Suppressor macrophage (primary cell): ENCODE measurements around the gene CREB5.
"Not testable (repeated sequence)": the region's sequence is repeated elsewhere in the genome, so short reads cannot be mapped to it uniquely, and the experiment has no call there.

Source experiments
- DNase-seq, 4 experiments: peaks; one replicate each; pipeline ENCODE4 v3.0.0-alpha.2; 2020 to 2022

Gene CREB5

DNA sequence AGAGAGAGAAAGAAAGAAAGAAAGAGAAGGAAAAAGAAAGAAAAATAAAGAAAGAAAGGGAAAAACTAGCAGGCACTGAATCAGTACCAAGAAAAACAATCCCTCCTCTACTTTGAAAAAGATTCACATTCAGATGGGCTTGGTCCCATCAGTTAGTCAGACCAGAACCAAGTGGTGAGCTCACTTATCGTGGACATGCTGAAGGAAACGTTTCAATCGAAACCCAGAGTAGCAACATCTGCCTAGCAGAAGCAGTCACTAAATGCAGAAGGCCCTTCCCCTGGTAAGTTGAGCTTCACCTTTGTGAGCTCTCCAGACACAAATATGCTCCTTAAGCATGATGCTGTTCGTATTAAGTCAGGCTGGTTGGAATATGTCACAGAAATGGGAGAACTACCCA is 378.1 kb downstream of the CREB5 start:
- DNase-seq: no peak

DNA sequence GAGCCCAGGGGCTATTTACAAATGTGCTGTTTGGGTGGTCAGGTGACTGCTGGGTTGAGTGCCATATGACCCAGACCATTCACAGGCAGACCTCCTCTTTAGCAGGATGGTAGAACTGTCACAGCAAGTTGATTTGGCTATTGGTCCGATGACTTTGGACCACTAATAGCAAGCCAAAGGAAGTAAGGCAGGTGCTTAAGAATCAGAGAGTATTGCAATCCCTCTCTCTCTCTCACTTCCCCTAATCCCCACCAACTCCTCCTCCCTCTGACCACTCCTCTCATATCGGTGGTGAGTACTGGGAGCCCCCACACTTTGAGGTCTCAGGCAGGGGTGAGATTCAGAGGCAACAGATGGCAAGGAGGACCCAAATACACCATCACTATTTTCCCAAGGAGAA is 380.5 kb downstream of the CREB5 start:
- DNase-seq: no peak

DNA sequence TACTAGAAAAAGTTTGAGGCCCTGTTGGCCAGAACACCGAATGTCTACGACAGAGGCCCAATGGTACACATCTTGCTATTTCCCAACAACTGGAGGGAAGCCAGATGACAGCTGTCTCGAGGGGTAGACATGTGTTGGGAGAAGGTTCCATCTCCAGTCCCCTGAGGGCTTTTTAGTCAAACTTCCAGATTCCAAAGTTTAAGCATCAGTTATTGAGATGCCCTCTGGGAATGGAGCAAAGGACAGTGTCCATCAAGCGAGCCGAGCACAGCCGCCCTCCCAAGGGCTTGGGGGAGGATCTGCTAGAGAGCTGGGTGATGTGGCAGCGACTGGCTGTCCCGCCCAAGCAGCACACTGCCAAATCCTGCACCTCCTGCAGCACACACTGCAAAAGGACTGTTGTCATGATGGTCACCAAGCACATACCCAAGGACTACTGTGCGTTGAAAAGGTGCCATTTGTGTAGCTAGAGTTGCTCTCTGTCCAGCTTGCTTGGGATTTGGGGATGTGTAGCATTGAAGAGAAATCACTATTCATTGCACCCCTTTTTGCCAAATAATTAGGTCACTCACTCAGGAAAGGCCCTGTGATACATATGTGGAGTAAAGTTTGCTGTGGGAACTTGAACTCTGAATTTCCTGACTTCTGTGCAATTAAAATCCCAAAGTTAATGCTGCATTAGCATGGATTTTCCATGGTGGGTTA is 381.2 kb downstream of the CREB5 start:
- no peak for DNase-seq

DNA sequence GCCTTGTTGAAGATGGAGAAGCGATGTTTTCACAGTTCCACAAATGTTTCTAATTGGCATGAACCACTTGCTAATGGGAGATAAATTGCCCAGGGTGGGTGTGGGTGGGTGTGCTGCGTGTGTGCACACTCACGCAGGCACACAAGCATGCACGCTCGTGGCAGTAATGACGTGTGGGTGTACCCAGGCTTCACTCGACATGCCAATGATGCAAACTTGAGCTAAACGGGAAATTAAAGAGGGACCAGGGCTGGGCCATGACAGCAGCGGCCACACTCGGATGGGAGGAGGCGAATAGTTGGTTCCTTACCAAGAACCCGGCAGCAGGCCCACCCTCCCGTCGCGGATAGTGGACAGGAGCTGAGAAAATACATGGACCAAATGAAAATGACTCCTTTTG is 386.0 kb downstream of the CREB5 start:
- no peak for DNase-seq

DNA sequence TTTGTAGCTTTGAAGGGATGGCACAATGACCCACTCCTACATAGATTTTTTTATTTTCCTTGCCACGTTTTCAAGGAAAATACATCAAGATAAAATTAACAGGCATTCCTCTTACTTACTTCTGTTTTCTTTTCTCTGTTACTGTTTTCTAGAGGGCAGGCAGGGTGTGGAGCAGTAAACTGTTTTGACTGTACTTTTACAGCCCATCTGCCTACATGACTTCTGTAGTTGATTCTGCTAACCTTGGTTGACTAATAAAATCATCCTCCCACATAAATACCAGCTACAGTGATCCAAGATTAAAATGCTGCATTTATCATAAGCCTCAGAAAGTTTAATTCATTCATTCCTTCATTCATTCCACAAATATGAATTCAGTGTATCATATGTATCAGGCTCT is 387.3 kb downstream of the CREB5 start:
- peak in 2 of 4 experiments; percentile 19 to 20 for DNase-seq

DNA sequence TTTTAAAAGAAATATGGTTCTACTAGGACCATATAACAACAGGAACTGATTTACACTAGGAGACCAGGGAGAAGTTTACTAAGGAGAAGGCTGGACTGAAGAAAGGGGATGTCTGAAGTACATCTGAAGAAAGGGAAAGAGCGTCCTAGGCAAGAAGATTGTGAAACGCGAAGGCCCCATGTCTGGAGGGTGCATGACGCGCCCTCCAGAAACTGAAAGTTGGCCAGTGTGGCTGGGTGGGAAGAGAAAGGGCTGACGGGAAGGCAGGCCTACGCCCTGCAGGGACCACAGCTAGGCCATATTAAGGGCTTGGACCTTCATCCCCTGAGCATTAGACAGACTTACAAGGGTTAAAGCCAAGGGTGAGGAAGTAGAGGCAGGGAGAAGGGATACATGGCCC is 387.8 kb downstream of the CREB5 start:
- DNase-seq: peak; percentile 85 to 93 (median 90)

DNA sequence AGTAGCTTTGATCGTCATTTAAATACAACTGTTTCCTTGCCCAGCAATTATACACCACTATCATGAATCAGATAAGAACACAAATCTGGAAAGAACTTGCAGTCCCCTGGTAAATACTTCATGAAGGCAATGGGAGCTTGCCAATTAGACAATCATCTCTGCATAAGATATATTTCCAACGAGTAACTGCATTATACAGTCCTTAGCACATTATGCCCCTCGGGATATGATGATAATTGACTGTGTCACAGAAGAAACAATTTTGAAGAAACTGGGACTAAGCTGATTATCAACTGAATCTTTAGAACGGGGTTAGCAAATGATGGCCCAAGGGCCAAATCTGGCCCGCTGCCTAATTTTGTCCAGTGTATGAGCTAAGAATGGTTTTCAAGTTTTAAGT is 390.1 kb downstream of the CREB5 start:
- DNase-seq: no peak

DNA sequence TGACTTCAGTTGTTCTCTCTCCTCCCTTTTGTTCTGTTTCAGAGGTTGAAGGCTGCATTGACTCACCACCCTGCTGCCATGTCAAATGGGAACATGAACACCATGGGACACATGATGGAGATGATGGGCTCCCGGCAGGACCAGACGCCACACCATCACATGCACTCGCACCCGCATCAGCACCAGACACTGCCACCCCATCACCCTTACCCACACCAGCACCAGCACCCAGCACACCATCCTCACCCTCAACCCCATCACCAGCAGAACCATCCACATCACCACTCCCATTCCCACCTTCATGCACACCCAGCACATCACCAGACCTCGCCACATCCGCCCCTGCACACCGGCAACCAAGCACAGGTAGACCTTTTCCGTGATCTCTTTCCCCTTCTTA is 391.8 kb downstream of the CREB5 start:
- DNase-seq: no peak

DNA sequence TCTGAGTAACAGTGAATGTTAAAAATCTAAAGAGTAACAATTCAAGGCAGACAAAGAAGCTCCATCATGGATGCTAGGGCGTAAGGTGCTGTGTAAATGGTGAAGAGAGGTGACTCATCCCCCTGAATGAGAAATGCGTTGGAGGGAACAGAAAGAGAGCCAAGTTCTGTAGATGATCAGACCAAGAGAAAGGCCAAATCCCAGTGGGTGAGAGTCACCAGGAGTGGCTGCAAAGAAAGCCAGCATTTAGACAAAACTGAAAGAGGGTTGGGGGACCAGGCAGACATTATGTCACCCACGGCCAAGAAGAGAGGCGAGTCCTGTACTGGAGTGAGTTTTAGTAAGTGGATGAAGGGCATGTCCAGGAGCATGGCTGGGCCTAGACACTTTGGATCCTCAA is 392.7 kb downstream of the CREB5 start:
- no peak for DNase-seq

DNA sequence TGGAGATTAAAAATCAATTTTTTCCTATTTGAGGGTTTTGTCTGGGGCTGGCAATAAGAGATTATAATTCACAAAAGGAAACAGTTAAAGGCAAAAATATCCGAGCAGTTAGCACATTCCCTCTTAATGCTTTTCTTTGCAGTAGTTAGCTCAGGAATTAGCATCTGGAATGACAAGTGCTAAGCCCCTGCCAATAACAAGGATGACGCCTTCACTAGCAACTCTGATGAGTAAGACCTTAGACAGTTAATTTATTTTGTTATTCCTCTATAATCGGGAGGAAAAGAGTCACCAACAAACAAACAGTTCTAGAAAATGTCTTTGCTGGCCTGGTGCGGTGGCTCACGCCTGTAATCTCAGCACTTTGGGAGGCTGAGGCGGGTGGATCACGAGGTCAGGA is 394.5 kb downstream of the CREB5 start:
- no peak for DNase-seq

DNA sequence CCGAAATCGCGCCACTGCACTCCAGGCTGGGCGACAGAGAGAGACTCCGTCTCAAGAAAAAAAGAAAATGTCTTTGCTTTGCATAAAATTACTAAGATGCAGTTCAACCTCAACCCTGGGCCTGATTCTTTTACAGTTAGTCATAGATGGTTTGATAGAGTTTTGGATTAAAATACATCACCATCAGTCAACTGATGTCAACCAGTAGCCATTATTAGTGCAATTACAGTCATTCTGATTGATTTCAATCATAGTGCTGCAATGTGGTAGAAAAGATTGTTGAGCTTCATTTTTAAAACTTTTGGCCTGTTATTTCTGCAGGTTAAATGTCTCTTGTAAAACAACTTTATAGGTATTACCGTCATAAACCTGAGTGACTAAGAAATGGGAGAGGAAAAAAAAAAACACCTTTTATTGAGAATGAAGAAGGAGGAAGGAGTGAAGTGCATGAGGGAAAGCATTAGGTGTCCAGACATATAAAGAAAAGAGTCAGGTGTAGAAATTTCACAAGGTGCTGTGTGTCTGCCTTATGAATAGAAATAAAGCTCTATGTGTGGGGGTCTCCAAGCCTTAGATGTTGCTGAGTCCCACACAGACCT is 395.2 kb downstream of the CREB5 start:
- DNase-seq: no peak

DNA sequence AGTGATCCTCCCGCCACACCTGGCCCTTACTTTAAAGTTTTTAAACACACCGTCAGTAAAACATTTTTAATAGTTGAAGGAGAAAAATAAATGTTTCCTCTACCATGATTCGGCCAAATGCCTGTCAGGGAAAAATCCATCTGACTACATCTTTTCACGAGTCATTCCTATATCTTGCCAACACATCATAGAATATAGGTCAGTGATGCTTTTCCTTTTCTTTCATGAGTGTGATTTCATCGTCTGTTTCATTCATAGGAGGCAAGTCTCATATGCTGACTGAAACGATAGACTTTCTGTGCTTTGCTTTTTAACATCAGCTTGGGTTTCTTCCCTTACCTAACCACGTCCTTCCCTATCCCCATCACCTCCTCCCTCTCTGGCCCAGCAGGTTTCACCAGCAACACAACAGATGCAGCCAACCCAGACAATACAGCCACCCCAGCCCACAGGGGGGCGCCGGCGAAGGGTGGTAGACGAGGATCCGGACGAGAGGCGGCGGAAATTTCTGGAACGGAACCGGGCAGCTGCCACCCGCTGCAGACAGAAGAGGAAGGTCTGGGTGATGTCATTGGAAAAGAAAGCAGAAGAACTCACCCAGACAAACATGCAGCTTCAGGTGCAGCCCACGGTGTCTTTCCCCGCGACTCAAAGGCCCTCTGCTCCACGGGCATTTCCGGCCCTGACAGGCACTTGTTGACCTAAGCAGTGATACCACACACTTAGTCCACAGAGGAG is 396.6 kb downstream of the CREB5 start:
- peak in 3 of 4 experiments; percentile 8 to 22 (median 20) for DNase-seq

DNA sequence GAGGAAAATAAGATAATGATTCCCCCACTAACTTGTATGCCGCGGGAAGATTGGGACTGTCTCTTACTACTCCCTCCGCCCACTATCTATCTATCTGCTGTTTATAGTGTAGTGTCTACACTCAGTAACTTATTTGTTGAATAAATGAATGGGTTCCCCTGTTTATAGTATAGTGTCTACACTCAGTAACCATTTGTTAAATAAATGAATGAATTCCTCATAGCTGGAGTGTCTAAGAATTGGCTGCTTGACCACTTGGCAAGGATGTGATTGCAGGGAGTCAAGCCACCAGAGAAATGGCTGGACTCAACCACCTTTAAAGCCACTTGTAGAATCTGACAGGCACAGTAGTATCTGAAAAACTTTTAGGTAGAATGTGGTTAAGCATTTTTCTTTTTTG is 398.7 kb downstream of the CREB5 start:
- no peak for DNase-seq

DNA sequence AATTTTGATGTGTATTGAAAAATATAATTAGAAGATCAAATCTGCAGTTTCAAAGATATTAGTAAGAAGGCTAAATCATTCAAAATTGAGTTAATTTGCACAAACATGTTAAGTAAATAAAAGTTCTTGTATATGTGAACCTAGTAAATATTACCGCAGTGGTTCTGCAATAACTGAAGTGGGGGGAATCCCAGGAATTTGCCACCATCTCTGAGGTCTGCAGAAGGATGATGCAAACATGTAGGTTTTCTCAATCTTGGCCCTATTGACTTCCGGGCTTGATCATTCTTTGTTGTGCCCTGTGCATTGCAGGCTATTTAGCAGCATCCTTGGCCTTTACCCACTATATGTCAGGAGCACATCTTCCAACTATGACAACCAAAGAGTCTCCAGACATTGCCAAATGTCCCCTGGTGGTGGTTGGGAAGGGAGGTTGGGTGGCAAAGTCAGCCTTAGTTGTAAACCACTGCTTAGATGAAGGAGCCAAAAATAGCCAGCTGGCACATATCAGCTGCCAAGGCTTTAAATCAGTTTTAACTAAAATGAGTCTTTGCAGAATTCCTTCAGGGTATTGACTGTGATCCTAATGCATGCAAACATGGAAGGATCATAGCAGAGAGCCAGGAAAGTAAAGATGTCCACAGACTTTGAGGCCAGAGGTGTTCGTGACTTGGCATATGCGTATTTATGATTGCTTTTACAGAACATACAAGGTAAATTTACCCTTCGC is 399.5 kb downstream of the CREB5 start:
- DNase-seq: peak in 1 of 4 experiments; percentile 8

DNA sequence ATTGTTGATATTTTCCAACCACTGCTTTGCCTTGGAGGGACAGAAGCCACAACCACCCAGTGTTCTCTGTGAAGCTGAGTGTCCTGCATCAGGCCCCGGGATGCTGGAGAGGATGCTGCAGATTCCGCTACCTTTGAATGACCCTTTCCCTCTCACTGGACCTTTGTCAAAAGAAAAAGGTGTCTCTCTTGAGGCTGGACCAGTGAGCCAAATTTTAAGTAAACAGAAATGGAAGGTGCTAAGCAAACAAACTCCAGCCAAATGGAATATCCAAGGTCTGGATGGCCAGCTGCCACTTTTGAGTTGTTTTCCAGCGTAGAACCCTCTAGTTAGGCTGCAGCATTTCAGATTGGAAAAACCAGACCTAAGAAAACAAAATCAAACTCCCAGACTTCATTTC is 400.3 kb downstream of the CREB5 start:
- DNase-seq: no peak

DNA sequence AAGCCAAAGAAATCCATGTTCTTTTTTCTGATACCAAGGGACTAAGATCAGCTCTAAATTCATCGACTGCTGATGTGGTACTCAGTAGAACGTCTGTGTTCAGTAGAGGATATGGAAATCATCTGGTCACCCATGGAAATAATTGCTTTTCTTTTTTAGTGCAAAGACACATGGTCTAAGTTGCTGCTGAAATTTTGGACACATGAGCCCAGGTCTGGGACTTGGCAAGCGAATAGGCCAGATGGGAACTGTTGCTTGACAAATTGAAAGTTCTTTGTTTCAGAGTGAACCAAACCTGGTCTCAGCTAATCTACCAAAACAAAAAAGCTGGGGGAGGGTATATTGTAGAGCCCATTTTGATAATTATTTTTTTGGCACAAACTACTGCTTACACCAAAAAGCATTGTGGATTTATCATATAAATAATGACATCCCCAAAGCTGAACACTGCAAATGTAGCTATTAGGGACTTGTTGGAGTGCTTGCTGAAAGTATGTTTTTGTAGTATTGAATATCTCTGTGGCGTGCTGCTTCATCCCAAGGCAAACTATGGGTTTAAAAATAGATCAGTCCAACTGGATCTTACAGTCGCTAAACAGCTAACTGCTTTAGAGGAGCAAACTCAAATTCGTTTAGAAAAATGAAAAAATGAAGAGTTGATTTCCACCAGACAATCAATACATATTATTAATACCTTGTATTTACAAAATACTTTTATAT is 401.1 kb downstream of the CREB5 start:
- DNase-seq: no peak

DNA sequence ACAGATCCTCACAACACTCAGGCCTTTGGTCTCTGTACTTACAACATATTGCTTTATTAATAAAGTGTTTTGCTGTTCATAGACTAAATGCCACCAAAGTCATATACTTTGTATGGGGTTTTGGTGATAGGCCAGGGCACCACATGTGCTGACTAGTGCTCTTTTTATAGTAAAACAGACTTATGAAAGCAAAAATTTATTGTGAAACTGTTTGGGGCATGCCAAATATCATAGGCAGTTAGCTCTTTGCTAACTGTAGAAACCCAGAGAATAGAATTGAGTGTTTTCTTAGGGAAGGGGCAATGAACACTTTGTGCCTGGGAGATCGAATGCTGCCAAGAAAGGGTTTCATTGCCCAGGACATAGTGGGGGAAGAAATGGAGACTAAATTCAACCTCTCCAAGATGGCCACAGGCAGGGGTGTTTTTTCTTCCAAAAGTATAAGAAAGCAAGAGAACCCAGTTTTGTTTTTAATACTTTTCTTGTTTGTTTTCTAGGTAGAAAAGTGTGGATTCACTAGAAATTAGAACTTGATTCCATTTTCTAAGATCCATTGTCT is 403.1 kb downstream of the CREB5 start:
- DNase-seq: peak in 3 of 4 experiments; percentile 2 to 38 (median 5)

DNA sequence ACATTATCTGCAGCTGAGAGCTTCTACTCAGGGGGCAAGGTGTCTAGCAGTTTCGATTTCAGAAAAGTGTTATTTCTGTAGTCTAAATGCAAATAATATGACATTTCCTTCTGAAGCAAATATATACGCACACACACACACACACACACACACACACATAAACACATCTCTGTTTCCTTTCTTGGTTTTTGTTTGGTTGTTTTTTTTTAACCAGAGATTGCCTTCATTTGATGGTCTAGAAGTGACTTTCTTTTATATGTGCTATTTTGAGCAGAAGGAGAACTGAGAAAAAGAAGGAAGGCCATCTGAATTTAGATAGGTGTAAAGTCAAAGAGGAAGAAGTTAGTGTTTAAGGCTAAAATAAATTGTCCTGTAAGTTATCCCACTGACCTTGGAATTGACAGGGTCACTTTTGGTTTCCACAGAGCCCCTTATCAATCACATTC is 403.6 kb downstream of the CREB5 start:
- peak in 1 of 4 experiments; percentile 3 for DNase-seq

DNA sequence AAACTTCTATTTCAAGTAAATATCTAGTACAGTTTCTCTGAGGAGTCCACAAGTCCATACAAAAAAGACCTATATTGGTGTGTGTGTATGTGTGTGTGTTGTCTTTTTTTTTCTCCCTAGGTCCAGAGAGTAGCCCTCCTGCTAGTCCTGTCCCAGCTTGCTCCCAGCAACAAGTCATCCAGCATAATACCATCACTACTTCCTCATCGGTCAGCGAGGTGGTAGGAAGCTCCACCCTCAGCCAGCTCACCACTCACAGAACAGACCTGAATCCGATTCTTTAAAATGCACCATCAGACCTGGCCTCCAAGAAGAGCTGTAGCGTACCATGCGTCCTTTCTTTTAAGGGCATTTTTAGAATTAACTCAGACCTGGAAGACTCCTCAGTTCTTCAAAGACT is 406.7 kb downstream of the CREB5 start:
- peak in 3 of 4 experiments; percentile 17 to 52 (median 25) for DNase-seq

DNA sequence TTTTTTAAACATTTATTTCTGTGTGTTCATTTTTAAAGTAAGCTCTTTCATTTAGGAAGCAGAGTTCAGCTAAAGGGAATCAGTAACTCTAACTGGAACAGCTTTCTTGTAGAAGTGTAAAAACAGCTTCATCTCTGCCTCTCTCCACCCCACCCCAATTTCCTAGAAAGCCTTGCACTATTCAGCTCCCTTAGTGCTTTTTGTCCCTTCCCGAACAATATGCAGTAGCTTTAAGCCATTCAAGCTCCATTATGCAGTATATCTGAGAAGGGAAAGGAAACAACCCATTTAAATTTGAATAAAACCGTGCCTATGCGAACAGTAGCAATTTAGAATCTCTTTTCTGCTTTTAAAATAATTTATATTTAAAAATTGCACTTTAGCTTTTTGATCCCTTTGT is 411.3 kb downstream of the CREB5 start:
- no peak for DNase-seq

DNA sequence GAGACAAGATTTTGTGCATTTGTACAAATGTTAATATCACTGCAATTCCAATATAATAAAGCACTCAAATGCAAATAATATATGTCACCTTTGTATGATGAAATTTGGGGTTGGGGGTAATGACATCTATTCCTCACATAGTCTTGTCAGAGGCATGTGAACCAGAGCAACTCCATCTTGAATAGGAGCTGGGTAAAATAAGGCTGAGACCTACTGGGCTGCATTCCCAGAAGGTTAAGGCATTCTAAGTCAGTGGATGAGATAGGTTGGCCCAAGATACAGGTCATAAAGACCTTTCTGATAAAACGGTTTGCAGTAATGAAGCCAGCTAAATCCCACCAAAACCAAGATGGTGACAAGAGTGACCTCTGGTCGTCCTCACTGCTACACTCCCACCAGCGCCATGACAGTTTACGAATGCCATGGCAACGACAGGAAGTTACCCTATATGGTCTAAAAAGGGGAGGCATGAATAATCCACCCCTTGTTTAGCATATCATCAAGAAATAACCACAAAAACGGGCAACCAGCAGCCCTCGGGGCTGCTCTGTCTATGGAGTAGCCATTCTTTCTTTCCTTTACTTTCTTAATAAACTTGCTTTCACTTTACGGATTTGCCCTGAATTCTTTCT is 413.6 kb downstream of the CREB5 start:
- not testable (repeated sequence) for DNase-seq

DNA sequence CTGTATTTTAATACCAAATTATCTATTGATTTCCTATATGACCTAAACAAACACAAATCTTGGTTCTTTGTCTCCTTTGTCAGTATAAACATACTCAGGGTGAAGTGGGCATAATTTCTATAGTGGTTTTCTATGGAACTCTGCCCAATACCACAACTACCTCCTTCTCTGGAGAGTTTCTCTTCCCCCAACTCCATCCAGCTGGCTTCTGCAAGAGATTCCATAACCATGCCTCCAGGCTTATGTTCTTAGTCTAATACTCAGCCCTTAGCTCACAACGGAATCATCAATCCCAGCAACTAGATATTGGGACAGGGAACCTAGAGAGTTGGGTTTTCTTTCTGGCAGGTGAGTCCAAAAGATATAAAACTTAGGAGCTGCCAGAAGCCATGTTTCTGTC is 418.5 kb downstream of the CREB5 start:
- peak; percentile 27 to 69 (median 57) for DNase-seq
